Lower leg skin (tissue), 4 donors: ENCODE data around the gene TMPRSS9. TPM values are rescaled to one million over a fixed set of nuclear protein-coding genes. Genes with fewer than 3 reads are reported as not detected.

Experiments used
- DNase-seq, 2 donors: peaks; one replicate each; pipeline ENCODE4 v3.0.0-alpha.2; 2019; ENCODE audit warnings: low spot score in 2 of 2
- H3K4me3 ChIP-seq: fragments of 200-600 bp; sonication (generic); 2 replicates; pipeline ENCODE4 v1.5.1; 2017; ENCODE audit warnings: mild to moderate bottlenecking, low read depth; ENCODE audit not compliant: poor library complexity, severe bottlenecking
- CTCF ChIP-seq, 3 donors: fragments of 450-650 bp; IDR thresholded peaks; one replicate each; pipeline ENCODE4 v1.5.1; 2016; ENCODE audit warnings: antibody characterized with exemption in 3 of 3, mild to moderate bottlenecking in 3 of 3, moderate library complexity in 2 of 3
- POLR2A ChIP-seq, 2 donors: fragments of 450-650 bp; IDR thresholded peaks; one replicate each; pipeline ENCODE4 v1.6.1; 2016 to 2017; ENCODE audit warnings: antibody characterized with exemption in 2 of 2, mild to moderate bottlenecking in 1 of 2, moderate library complexity in 1 of 2
- WGBS, 2 donors: methylation state at CpG; one replicate each; pipeline ENCODE4 v1.1.5; 2018; 5-methylcytosine and 5-hydroxymethylcytosine counted together
- intact Hi-C: fragments of 100-400 bp; cut with DNase I; formaldehyde crosslinking; loops from one replicate; pipeline ENCODE4 v1.15.0; 2023; ENCODE audit warnings: low total_unique reads
- total RNA-seq, 4 donors: library from RNA; depleted of rRNA; stranded (reverse); fragments of >200 nt; gene quantifications; one replicate each; pipeline ENCODE4 v1.1.0, GENCODE V29; 2016

The TMPRSS9 gene
- total RNA-seq, 4 donors from 2014 or later = not detected

DNA sequence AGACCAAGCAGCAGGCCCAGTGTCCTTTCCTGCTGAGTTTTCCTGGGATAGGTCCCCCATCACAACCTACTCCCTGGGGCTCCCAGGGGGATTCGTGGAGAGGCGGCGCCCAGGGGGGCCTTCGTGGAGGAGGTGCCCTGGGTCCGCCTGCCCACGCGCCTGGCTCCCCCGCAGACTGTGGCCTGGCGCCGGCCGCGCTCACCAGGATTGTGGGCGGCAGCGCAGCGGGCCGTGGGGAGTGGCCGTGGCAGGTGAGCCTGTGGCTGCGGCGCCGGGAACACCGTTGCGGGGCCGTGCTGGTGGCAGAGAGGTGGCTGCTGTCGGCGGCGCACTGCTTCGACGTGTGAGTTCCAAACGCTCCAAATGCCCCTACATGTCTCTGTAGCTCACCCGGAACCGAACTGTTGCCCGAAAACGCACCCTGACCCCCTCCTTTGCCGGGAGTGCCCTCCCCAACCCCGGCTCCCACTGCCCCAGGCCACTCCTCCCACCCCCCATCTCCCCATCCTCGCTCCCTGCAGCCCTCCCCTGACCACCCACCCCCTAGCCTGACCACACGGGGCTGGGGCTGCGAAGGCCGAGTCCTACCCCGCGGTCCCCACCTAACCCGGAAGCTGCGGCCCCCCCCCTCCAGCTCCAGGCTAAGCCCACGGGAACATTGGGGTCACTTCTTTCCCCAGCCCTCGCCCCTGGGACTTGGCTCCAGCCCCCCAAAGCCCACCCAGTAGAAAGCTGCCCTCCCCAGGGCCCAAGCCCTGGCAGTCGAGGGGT, 64.0 kb downstream of the TMPRSS9 start:
- DNase-seq = peak in 1 of 2 donors; percentile 80
- H3K4me3 ChIP-seq = no peak overlapping the region
- TF ChIP-seq POLR2A (IDR thresholded peaks at IDR 0.05) (no peak), CTCF (IDR thresholded peaks at IDR 0.05) (no peak)
- WGBS, 2 donors = 87 to 90% methylated on average over 41 to 46 of the region's 46 CpGs
- intact Hi-C loops = no loop called here

DNA sequence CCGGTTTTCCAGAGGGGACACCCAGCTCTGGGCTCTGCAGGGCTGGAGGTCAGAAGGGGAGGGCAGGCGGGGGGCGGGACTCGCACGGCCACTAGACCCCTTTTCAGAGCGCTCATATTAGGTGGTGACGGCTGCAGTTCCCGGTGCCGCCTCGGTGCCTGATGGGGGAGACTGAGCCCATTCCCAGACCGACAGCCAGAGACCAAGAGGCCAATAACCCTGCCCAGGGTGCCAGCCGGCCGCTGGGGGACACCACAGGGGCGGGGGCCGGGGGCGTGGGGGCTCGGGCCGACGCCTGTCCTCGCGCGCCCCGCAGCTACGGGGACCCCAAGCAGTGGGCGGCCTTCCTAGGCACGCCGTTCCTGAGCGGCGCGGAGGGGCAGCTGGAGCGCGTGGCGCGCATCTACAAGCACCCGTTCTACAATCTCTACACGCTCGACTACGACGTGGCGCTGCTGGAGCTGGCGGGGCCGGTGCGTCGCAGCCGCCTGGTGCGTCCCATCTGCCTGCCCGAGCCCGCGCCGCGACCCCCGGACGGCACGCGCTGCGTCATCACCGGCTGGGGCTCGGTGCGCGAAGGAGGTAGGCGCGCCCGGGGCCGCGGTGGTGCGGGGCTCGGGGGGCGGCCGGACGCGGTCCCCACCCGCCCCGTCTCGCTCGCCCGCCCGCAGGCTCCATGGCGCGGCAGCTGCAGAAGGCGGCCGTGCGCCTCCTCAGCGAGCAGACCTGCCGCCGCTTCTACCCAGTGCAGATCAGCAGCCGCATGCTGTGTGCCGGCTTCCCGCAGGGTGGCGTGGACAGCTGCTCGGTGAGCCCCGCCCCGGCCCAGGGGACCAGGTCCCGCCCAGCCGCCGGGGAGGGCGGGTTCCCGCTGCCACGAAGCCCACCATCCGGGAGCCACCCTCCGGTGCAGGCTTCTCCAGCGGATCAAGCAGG, 64.9 kb downstream of the TMPRSS9 start:
- H3K4me3 ChIP-seq = no peak overlapping the region
- intact Hi-C loops = no loop called here
- WGBS, 2 donors = 56 to 58% methylated on average over 45 to 49 of the region's 101 CpGs
- peak in 1 of 2 donors; percentile 88 for DNase-seq
- TF ChIP-seq CTCF (IDR thresholded peaks at IDR 0.05) (no peak), POLR2A (IDR thresholded peaks at IDR 0.05) (no peak)

GRCh38 chr19:2425622-2426581, 65.8 kb downstream of the TMPRSS9 start:
- no peak overlapping the region for H3K4me3 ChIP-seq
- intact Hi-C loops = no loop called here
- no peak for TF ChIP-seq CTCF (IDR thresholded peaks at IDR 0.05)
- TF ChIP-seq POLR2A (IDR thresholded peaks at IDR 0.05) = no peak
- peak in 1 of 2 donors; percentile 85 for DNase-seq
- WGBS, 2 donors = 63% methylated on average over 25 to 29 of the region's 29 CpGs

DNA sequence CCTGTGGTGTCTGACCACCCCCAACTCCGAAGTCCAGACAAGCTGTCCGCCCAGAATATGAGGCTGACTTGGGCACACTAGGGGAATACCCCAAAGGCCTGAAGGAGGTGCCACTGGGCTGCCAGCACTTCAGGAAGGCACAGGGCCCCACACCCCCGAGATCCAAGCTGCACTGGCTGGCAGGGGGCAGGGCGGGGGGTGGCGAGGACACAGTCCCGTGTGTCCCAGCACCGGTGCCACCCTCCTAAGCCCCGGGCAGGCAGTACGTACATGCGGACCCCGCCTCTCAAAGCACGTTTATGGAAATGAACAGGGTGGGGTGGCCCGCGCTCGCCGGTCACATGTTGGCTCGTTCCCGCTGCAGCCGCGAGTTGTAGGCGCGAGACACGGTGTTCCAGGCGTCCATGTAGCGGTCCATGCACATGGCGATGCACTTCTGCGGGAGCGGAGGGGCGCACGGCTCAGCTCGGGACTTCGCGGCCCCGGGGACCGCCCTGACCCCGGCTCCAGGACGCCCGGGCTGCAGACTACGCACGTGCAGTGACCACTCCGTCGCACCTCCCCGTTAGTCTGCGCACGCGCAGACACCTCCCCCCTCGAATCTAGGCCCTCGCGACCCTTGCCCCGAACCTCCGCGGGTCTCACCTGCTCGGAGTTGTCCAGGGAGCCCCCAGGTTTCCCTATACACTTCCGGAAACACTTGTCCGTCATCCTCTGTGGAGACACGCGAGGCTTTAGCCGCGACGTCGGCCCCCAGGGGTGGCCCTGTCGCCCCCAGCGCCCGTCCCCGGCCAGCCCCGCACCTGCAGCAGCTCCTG, 66.8 kb downstream of the TMPRSS9 start:
- DNase-seq = peak in 1 of 2 donors; percentile 87
- intact Hi-C loops = no loop called here
- TF ChIP-seq CTCF (IDR thresholded peaks at IDR 0.05) (no peak), POLR2A (IDR thresholded peaks at IDR 0.05) (no peak)
- 4 to 8% methylated on average over 31 to 43 of the region's 66 CpGs for WGBS, 2 donors
- H3K4me3 ChIP-seq = peak overlapping the region; percentile 84
